ENCODE data around the gene EFNA2.

EFNA2 gene

DNA sequence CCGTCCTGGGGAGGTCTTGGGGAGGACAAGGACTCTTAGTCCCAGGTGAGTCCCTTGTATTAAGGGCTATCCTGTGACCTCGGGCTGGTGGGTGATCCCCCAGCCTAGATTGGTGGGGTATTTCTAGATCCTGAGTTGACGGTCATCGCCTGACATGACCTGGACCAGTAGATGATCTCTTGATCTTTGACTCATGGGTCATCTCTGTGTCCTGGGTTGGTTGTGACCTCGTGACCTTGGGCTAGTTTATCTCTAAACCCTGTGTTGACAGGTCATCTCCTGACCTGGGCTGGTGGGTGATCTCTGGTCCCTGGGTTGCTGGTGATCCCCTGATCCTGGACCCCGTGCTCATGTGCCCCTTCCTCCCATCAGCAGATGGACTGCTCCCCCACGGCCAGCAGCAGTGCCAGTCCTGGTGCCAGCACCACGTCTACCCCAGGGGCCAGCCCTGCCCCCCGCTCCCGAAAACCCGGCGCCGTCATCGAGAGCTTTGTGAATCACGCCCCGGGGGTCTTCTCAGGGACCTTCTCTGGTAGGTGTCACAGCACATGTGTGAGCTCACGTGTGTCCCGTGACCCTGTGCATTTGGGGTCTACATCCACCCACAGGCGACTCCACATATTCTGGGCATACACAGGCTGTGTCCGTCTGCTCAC, 31.0 kb upstream of the EFNA2 start:
- Histone ChIP-seq H3K27ac (no peak overlapping the region), H3K4me3 (ENCODE audit: low read depth, low read length) (no peak overlapping the region), H3K27me3 (replicated peaks) (no peaks in the 10 kb centered on the region), H3K36me3 (replicated peaks) (peaks cover 76% of the 10 kb centered on the region)
- no peak for DNase-seq
- in situ Hi-C loops (cut with HindIII; ENCODE audit: low pct_ligation_motif_present, low sequenced_read_pairs) = no loop called here
- TF ChIP-seq, protein P1, sequence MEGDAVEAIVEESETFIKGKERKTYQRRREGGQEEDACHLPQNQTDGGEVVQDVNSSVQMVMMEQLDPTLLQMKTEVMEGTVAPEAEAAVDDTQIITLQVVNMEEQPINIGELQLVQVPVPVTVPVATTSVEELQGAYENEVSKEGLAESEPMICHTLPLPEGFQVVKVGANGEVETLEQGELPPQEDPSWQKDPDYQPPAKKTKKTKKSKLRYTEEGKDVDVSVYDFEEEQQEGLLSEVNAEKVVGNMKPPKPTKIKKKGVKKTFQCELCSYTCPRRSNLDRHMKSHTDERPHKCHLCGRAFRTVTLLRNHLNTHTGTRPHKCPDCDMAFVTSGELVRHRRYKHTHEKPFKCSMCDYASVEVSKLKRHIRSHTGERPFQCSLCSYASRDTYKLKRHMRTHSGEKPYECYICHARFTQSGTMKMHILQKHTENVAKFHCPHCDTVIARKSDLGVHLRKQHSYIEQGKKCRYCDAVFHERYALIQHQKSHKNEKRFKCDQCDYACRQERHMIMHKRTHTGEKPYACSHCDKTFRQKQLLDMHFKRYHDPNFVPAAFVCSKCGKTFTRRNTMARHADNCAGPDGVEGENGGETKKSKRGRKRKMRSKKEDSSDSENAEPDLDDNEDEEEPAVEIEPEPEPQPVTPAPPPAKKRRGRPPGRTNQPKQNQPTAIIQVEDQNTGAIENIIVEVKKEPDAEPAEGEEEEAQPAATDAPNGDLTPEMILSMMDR (IDR thresholded peaks at IDR 0.05; ENCODE audit: low read depth, low read length, missing control alignments) = no peak

DNA sequence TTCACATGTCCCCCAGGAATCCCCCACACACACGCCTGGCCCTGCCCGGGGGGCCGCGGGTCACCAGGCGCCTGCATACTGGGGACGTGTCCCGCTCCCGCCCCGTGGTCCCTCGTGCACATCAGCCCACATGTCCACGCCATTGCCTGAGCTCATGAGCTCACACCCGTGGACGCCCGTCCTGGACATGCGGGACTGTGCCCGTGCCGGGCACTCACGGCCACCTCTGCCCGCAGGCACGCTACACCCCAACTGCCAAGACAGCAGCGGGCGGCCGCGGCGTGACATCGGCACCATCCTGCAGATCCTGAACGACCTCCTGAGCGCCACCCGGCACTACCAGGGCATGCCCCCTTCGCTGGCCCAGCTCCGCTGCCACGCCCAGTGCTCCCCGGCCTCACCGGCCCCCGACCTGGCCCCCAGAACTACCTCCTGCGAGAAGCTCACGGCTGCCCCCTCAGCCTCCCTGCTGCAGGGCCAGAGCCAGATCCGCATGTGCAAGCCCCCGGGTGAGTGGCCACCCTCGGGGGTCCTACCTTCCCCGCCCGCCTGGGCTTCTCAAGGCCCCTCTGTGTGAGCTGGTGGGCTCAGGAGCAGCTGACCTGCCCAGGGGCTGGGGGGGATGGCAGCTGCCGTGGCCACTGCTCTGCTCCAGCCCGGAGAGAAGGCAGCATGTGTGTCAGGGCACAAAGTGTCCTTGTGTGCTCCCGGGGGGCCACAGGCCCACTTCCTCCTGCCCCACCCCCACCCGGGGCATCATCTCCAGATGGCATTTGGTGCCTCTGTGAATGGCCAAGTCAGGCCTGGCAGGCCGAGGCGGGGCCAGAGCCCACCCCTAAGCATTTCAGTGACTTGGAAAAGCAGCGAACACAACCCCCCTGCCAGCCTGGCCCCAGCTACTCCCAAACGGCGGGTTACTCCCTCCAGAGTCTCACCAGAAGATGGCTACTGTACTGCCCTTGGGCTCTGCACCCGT, 30.2 kb upstream of the EFNA2 start:
- Histone ChIP-seq H3K27ac (no peak overlapping the region), H3K27me3 (replicated peaks) (no peaks in the 10 kb centered on the region), H3K36me3 (replicated peaks) (peaks cover 68% of the 10 kb centered on the region), H3K4me3 (ENCODE audit: low read depth, low read length) (no peak overlapping the region)
- in situ Hi-C loops (cut with HindIII; ENCODE audit: low pct_ligation_motif_present, low sequenced_read_pairs) = no loop called here
- DNase-seq = no peak
- TF ChIP-seq, protein P1 (IDR thresholded peaks at IDR 0.05; ENCODE audit: low read depth, low read length, missing control alignments) = no peak

DNA sequence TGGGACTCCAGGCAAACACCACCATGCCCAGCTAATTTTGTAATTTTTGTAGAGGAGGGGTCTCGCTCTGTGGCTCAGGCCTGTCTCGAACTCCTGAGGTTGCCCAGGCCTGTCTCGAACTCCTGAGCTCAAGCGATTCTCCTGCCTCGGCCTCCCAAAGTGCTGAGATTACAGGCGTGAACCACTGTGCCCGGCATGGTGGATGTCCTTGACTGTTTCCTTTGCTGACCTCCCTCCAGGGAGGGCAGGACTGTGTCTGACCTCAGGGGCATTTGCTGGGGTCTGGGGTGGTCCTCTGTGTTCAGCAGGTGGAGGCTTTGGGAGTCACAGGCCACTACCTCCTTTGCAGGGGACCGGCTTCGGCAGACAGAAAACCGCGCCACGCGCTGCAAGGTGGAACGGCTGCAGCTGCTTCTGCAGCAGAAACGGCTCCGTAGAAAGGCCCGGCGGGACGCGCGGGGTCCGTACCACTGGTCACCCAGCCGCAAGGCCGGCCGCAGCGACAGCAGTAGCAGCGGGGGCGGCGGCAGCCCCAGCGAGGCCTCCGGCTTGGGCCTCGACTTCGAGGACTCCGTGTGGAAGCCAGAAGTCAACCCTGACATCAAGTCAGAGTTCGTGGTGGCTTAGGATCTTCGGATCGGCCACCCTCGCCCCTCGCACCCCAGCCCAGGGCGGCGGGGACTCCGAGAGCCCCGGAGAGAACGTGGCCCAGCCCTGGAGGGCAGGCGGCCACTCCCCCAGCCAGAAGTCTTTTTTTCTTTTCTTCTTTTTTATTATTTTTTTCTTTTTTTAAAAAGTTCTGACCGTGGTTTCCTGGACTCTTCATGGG, 28.8 kb upstream of the EFNA2 start:
- Histone ChIP-seq H3K27ac (no peak overlapping the region), H3K4me3 (ENCODE audit: low read depth, low read length) (no peak overlapping the region), H3K36me3 (replicated peaks) (peaks cover 54% of the 10 kb centered on the region), H3K27me3 (replicated peaks) (no peaks in the 10 kb centered on the region)
- DNase-seq = no peak
- in situ Hi-C loops (cut with HindIII; ENCODE audit: low pct_ligation_motif_present, low sequenced_read_pairs) = no loop called here
- TF ChIP-seq, protein P1 (IDR thresholded peaks at IDR 0.05; ENCODE audit: low read depth, low read length, missing control alignments) = no peak

DNA sequence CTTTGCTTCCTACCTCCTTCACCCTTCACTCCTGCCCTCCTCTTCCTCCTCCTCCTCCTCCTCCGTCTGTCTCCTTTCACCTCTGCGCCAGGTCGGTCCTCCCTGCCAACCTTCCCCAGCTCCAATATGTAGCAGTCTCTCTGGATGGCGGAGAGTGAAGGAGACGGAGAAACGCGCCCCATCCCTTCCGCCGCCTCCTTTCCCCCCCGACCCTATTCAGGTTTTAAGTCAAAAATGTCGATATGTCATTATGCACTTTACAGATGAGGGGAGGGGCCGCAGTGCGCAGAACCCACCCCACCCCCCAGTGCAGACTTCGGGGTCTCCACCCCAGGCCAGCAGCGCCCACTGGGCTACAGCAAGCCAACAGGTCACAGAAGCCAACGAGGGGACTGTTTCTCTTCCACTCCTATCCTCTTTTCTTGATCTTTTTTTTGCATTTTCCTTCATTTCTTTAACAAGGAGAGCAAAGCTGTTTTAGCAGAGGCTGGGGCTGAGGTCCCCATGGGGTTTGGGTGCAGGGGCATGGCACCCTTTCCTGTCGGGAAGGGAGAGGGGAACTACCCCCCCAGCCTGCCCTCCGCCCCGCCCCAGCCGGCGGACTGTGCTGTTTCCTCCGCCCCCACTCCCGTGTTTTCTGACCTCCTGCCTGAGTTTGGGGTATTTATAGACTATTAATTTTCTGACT, 28.1 kb upstream of the EFNA2 start:
- Histone ChIP-seq H3K36me3 (replicated peaks) (peaks cover 51% of the 10 kb centered on the region), H3K27me3 (replicated peaks) (no peaks in the 10 kb centered on the region), H3K27ac (no peak overlapping the region), H3K4me3 (ENCODE audit: low read depth, low read length) (no peak overlapping the region)
- DNase-seq = no peak
- TF ChIP-seq, protein P1 (IDR thresholded peaks at IDR 0.05; ENCODE audit: low read depth, low read length, missing control alignments) = no peak
- in situ Hi-C loops (cut with HindIII; ENCODE audit: low pct_ligation_motif_present, low sequenced_read_pairs) = no loop called here

DNA sequence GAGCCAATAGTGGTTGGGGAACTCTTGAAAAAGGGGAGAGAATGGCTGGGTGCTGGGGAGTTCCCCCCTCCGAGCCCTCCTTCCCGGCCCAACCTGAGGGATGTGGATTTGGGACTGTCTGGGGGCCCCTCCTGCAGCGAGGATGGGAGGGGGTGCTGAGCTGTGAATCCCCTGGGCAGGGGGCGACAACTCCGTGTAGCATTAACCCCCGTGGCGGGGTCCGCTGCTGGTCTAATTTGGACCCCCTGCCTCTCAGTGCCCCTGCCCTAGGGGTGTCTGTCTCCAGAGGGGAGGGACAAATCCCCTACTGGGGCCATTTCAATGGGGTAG, 27.5 kb upstream of the EFNA2 start:
- no peak overlapping the region for H3K4me3 ChIP-seq (ENCODE audit: low read depth, low read length)
- in situ Hi-C loops (cut with HindIII; ENCODE audit: low pct_ligation_motif_present, low sequenced_read_pairs) = no loop called here

More for the DNA sequence above, 27.5 kb upstream of the EFNA2 start:
- TF ChIP-seq, protein P1 (IDR thresholded peaks at IDR 0.05; ENCODE audit: low read depth, low read length, missing control alignments) = no peak
- H3K36me3 ChIP-seq (replicated peaks) = peaks cover 49% of the 10 kb centered on the region
- H3K27me3 ChIP-seq (replicated peaks) = no peaks in the 10 kb centered on the region
- no peak for DNase-seq
- H3K27ac ChIP-seq = no peak overlapping the region
